Skin epidermis (tissue), 12 donors: ENCODE data around the gene MPND.

Source experiments
- H3K27ac ChIP-seq, 21 experiments: fragments of 200-600 bp; sonication (generic) in 11 of 21; one replicate each; pipeline ENCODE4 v1.5.0; 2020; ENCODE audit warnings: mild to moderate bottlenecking in 3 of 21, inconsistent platforms in 2 of 21, moderate library complexity in 2 of 21
- H3K4me3 ChIP-seq, 7 experiments: fragments of 200-600 bp; sonication (generic) in 2 of 7; one replicate each; pipeline ENCODE4 v1.5.0; 2020; ENCODE audit warnings: inconsistent platforms in 2 of 7, mild to moderate bottlenecking in 2 of 7, moderate library complexity in 1 of 7

The MPND gene, protein sequence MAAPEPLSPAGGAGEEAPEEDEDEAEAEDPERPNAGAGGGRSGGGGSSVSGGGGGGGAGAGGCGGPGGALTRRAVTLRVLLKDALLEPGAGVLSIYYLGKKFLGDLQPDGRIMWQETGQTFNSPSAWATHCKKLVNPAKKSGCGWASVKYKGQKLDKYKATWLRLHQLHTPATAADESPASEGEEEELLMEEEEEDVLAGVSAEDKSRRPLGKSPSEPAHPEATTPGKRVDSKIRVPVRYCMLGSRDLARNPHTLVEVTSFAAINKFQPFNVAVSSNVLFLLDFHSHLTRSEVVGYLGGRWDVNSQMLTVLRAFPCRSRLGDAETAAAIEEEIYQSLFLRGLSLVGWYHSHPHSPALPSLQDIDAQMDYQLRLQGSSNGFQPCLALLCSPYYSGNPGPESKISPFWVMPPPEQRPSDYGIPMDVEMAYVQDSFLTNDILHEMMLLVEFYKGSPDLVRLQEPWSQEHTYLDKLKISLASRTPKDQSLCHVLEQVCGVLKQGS

DNA sequence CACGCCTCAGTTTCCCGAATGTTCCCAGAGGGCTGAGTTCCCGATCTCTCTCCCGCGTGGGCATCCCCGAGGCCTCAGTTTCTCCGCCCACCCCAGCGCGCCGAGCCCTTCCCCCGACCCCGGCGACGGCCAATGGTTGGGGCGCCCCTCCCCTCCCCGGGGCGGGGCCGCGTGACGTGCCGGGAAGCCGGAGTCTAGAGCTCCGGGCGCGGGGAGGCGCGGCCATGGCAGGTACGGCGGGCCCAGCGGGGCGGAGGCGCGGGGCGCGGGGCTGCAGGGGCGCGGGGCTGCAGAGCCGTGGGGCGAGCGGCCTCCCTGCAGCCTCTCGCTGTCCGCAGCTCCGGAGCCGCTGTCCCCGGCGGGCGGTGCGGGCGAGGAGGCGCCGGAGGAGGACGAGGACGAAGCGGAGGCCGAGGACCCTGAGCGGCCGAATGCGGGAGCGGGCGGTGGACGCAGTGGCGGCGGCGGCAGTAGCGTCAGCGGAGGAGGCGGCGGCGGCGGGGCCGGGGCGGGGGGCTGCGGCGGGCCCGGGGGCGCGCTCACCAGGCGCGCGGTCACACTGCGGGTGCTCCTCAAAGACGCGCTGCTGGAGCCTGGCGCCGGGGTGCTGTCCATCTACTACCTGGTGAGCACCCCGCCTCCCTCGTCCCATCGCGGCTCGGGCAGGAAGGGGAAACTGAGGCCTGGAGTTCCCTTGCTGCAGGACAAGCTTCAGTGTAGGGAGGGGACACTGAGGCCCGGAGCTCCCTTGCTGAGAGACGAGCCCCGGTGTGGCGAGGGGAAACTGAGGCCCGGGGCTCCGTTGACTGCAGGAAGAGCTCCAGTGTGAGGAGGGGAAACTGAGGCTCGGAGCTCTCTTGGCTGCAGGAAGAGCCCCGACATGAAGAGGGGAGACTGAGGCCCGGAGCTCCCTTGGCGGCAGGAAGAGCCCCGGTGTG is at the start of gene MPND:
Gene MPND, plus strand, starts transcription at position 193 of the 938 bp plus-strand sequence. Its CDS starts 32 bp downstream, at position 225.
- peak within 1 kb of the TSS in 20 of 21 experiments; percentile 73 to 94 (median 86) for H3K27ac ChIP-seq
- H3K4me3 ChIP-seq = peak within 1 kb of the TSS; percentile 45 to 89 (median 70)

DNA sequence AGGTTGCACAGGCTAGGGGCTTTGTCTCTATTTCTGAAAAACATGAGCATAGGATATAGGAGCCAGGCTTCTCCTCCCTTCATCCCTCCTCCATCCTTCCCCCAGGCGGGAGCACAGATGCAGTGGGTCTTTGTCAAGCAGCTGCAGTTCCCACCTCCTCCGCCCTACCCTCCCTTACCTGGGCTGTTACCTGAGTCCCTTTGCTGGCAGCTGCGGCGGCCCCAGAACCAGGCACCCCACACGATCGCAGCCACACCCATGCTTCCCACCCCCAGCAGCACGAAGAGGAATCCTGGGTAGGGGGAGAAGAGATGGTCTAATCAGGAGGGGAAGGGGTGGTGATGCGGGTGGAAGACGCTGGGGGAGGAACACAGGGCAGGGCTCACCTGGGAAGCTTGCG is 49.0 kb upstream of the MPND start:
- H3K4me3 ChIP-seq = no peak overlapping the region
- H3K27ac ChIP-seq = no peak overlapping the region

DNA sequence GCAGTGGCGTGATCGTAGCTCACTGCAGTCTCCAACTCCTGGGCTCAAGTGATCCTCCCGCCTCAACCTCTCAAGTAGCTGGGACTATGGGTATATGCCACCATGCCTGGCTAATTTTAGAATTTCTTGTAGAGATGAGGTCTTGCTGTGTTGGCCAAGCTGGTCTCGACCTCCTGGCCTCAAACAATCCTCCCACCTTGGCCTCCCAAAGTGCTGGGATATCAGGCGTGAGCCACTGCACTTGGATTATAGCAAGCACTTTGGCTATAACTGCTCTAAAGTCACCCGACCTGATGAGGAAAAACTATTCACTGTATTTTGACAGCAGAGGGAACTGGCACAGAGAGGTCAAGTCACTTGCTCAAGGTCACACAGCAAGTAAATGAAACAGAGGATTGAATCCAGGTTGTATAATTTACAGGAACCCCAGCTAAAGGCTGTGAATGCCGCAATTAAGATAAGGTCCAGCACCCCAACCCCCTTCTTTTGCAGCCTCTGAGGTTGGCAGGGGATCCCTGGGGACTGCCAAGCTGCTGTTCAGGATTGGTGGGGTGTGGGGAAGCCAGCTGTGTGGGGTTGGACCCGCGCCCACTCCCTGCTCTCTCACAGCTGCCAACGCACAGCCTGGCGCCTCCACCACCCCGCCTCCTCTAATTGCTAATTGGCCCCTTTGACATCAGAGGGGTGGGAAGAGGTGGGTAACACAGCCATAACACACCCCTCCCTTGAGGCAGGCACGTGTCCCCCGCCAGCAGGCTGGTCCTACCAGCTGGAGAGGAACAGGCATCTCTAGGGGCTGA is 47.2 kb upstream of the MPND start:
- H3K27ac ChIP-seq = no peak overlapping the region
- no peak overlapping the region for H3K4me3 ChIP-seq

DNA sequence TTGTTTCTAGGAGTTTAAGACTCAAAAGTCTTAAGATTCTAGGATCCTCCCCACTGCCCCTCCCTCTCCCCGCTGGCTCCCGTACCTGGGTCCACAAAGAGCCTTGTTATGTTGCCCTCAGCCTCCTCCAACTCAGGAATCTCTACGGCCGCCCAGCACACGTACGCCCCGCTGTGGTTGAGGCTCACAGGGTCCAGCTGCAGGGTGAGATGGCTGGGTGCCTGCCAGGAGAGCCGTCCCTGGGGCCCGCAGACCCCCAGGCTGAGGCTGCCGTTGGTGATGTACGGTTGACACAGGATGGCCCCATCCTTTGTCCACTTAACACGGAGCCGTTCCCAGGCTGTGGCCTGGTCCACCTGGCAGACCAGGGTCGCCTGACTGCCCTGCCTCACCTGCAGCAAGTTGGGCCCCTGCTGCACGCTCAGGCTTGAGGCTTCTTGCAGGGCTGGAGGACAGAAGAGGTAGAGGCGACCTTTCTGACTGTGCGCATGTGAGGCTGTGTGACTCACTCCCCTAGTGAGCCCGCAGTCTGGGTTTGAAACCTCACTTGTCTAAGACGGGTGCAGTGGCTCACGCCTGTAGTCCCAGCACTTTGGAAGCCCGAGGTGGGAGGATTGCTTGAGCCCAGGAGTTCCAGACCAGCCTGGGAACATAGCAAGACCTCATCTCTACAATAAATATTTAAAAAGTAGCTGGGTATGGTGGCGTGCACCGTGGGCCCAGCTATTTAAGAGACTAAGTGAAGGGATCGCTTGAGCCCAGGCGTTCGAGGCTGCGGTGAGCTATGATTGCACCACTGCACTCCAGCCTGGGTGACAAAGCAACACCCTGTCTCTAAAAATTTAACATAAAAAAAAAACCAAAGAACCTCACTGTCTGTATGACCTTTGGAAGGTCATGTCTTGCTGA is 45.2 kb upstream of the MPND start:
- no peak overlapping the region for H3K27ac ChIP-seq
- no peak overlapping the region for H3K4me3 ChIP-seq

DNA sequence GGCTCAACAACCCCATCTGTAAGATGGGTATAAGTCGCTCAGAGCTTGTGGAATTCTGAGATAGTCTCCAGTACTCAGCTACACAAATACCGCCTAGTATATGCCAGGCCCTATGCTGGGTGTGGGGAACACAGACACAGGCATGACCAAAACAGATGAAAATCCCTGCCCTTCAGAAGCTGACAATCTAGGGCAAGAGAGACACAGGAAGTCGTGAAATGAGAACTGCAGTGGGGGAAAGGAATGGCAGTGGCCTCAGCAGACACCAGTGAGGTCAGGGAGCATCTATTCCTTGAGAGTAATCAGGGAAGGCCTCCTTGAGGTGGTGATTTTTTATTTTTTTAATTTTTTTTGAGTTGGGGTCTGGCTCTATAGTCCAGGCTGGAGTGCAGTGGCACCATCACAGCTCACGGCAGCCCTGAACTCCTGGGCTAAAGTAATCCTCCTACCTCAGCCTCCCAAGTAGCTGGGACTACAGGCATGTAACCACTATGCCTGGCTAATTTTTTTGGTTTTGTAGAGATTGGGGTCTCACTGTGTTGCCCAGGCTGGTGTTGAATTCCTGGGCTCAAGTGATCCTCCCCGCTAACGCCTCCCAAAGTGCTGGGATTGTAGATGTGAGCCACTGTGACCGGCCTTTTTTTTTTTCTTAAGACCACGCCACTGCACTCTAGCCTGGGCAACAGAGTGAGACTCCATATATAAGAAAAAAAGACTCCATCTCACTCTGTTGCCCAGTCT is 44.4 kb upstream of the MPND start:
- Histone ChIP-seq H3K4me3 (no peak overlapping the region), H3K27ac (no peak overlapping the region)

DNA sequence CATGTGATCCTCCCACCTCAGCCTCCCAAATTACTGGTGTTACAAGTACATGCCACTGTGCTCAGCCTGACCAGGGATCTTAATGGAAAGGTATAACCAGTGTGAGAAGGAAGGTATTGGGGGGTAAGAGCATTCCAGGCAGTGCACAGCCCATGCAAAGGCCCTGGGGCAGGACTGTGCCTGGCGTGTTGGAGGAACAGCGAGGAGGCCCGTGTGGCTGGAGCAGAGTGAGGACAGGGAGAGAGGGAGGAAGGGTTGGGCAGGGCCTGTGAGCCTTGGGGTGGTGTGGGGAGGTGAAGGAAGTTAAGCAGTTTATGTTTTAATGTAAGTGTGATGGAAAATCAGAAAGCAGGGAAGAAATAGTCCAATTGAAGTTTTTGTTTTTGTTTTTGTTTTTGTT is 42.8 kb upstream of the MPND start:
- no peak overlapping the region for H3K4me3 ChIP-seq
- no peak overlapping the region for H3K27ac ChIP-seq

DNA sequence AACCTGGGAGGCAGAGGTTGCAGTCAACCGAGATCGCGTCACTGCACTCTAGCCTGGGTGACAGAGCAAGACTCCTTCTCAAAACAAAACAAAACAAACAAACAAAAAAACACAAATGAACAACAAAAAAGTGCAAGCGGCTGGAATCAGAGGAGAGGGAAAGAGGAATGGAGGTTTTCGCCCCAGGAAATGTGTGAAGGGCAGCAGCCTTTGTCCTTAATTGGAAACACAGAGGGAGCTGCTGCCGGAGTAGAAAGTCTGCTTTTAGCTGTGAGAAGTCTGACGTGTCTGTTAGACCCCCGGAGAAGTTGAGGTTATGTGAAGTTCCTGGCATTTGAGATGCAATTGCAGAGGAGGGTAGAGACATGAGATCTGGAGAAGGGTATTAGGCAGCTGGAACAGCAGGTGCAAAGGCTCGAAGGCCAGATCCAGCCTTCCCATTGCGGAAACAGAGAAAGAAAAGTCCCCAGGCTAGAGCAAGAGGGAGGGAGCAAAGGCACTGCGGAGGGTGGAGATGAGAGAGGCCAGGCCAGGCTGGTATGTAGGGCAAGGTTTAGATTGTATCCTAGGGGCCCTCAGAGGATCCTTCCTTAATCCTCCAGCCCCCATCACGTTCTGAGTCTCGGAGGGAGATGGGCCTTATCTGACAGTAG is 41.6 kb upstream of the MPND start:
- Histone ChIP-seq H3K27ac (no peak overlapping the region), H3K4me3 (no peak overlapping the region)

DNA sequence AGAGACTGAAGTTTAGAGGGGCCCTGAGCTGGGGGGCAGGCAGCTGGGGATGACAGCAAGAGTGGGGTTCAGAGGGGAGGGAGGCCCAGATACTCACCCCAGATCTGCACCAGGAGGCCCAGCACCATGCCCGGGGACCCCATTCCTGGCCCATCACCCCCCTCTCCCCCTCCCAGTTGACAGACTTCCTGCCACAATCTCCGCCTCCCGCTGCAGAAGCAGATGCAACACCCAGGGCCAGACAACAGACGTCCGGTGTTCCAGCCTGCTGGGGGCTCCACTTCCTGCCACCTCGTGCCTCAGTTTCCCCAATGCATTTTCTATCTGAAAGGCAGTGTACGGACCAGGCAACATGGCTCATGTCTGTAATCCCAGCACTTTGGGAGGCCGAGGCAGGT is 41.1 kb upstream of the MPND start, which contains the start of gene TMIGD2:
Gene TMIGD2, minus strand, starts transcription at position 147 of the 398 bp plus-strand sequence. Its CDS starts 4 bp downstream, at position 143.
- Histone ChIP-seq H3K4me3 (no peak within 1 kb of the TSS), H3K27ac (no peak within 1 kb of the TSS)

DNA sequence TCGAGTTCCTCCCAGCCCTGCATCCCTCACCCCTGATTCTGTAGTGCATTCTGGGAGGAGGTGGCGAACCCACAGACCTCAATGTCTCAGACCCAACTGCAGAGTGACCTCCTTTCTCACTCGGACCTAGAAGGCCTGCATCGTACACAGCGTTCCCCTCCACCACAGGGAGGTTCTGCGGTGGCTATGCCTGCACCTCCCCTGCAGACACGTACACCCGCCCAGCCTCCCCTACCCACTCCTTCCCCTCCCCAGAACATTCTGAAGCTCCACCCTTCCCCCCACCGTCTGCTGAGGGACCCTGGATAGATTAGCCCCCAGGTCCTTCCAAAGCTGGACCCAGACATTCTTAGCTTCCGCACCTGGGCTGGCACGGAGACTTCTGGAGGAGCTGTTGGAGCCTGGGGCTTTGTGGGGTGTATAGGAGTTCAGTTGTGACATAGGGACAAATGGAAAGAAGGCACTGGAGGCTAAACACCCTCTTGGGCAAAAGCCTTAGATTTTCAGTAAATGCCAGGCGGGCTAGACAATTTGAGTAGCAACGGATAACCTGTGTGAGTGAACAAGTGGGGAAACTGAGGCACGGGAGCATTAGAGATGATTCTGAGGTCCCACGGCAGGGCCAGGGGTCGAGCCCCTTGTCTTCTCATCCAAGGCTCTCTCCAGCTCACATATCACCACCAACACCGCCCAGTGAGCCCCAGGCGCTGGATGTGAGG is 39.4 kb upstream of the MPND start:
- Histone ChIP-seq H3K4me3 (peak overlapping the region in 4 of 7 experiments; percentile 13 to 37 (median 21)), H3K27ac (no peak overlapping the region)

DNA sequence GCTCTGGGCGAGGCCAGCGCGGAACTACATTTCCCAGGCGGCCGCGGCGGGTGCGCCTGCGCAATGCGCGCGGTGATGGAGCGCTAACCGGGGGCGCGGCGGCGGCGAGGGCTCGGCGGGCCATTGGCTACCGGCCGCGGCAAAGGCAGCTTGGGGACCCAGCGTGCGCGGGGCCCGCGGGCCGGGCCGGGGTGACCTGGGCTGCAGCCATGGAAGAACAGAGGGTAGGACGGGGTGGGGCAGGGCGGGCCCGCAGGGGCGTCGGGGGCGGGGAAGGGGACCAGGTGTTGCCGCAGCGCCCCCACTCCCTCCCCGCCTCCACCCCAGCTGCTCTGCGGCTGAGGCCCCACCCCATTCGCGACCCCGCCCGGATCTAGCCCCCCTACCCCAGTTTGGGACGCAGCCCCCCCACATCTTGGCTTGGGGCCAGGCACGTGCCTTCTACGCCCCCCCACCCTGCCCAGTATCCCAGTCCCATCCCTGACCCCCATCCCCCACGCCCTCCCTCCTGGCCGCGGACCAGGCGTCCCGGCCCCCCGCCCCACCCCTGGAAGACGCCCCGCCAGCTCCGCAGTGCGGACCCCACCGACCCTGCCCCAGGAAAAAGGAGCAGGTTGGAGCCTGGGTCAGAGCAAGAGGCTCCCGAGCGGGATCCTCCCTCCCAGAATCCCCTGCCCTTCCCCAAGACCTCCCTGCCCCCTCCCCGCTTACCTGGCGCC is 38.7 kb upstream of the MPND start, which contains the start of gene FSD1:
Gene FSD1, plus strand, starts transcription at position 61 of the 719 bp plus-strand sequence. Its CDS starts 149 bp downstream, at position 210.
- Histone ChIP-seq H3K4me3 (peak within 1 kb of the TSS in 6 of 7 experiments; percentile 8 to 37 (median 21)), H3K27ac (no peak within 1 kb of the TSS)

DNA sequence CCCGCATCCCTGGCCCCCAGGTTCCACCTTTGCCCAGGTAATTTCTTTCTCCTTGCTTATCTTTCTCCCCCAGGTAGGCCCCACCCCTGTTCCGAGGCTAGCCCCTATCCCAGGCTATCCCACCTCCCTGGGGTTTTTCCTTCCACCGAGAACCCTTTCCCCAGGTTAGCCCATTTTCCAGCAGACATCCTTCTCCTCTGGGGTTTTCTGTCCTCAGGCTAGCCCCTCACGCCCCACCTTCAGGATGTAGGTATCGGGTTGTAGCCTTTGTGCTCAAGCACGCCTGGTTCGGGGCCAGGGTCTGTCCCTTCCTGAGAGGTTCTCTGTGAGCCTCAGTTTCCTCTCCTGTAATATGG is 38.1 kb upstream of the MPND start:
- Histone ChIP-seq H3K4me3 (no peak overlapping the region), H3K27ac (no peak overlapping the region)

DNA sequence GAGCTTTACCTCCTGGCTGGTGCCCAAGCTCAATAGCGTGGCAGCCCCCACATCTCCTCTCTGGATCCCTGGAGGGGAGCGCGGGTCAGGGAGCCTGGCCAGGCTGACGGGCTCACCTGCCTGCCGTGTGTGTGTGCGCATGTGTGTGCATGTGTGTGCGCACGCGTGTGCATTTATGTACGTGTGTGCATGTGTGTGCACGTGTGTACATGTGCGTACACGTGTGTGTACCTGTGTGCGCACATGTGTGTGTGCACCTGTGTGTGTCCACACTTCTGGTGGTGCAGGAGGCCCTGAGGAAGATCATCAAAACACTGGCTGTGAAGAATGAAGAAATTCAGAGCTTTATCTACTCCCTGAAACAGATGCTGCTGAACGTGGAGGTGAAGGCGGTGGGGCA is 37.7 kb upstream of the MPND start:
- Histone ChIP-seq H3K4me3 (no peak overlapping the region), H3K27ac (no peak overlapping the region)

DNA sequence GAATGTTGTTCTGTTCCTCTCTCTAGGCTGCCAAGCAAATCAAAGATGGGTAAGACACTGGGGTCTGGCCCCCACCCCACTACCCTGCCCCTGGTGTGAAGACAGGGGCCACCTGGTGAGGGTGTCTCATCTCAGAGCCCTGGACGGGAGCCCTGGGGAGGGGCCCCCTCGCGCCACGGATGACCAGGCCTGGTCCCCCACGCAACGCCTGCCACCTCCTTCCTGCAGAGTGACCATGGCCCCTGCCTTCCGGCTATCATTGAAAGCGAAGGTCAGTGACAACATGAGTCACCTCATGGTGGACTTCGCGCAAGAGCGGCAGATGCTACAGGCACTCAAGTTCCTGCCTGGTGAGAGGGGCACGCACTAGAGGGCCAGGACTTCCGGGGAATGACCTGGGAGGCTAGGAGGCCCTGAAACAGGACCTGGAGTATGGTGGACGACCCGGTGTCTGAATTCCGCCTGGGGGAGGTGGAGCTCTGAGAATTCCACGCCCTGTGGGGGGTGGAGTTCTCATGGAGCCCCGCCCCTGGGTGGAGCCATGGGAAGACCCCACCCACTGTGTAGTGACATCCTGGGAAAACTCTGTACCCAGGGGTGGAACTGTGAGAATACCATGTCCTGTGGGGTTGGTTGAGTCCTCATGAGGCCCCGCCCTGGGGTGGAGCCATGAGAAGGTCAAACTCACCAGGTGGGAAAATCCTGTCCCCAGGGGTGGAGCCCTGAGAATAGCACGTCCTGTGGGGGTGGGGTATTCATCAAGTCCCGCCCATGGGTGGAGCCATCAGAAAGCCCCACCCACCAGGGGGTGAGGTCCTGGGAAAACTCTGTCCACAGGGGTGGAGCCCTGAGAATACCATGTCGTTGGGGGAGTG is 32.9 kb upstream of the MPND start:
- H3K27ac ChIP-seq = no peak overlapping the region
- H3K4me3 ChIP-seq = no peak overlapping the region

DNA sequence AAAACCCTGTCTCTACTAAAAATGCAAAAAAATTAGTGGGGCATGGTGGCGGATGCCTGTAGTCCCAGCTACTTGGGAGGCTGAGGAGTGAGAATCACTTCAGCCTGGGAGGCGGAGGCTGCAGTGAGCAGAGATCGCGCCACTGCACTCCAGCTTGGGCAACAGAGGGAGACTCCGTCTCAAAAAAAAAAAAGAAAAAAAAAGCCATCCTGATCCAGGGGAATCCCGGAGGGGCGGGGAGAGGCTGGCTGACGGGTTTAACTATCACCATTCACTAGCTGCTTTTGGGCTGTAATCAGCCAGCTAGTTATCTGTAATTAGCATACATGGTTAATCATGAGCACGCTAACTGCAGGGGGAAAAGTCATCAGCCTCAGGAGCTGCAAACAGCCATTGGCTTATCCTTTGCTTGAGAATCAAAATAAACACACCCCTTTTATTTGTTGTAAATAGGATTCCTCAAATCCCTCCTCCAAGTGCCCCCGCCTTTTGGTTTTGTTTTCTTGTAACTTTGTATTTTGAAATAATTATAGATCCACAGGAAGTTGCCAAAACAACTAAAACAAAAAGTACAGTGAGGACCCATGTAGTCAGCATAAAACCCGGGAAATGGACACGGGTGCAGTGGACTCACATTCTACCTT is 29.4 kb upstream of the MPND start:
- H3K4me3 ChIP-seq = no peak overlapping the region
- H3K27ac ChIP-seq = no peak overlapping the region

DNA sequence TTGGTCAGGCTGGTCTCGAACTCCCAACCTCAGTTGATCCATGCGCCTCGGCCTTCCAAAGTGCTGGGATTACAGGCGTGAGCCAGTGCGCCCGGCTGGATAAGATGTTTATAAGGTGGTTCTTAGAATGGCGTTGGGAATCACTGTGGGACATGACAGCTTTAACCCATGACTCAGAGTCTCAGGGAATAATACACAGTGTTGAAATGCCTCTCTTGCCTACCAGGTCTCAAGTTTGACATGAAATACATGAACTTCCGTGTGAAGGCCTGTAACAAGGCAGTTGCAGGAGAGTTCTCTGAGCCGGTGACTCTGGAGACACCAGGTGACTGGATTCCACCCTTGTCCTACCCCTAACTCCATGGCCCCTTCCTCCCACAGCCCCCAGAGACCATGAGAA is 26.4 kb upstream of the MPND start:
- no peak overlapping the region for H3K4me3 ChIP-seq
- H3K27ac ChIP-seq = no peak overlapping the region
